ENCODE results near the gene HOXD3. TPM values are rescaled to one million over a fixed set of nuclear protein-coding genes. Genes with fewer than 3 reads are reported as not detected.

Gene HOXD3
- total and polyA plus RNA-seq, 4 donors: 0.07 to 2.5 (median 0.64) TPM

DNA sequence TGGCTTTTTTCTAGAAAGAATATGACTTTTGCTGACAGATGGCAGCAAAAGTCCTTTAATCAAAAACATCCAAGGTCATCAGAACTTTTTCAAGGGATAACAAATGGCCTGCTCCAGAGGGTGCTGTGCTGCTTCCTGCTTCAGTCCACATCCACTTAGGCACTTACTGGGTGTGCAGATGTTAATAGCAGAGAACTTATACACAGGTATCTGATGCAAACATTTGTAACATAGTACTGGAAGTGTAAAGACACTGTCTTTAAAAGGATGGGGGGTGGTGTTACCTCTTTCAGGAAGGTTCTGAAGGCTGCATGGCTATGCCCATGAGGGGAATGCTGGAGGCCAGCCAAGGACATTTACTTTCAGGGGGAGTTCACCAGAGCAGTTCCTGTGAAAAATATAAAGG lies 22.1 kb upstream of the HOXD3 start:
- no peak overlapping the region for H3K9ac ChIP-seq (ENCODE audit: insufficient read depth in 1 of 2, low read length in 2 of 2)
- no peak for ATAC-seq (ENCODE audit: insufficient read depth, low FRiP score)
- H3K27me3 ChIP-seq (ENCODE audit: control insufficient read depth in 3 of 3, insufficient read depth in 3 of 3, low read length in 2 of 3): peaks cover 22 to 93% (median 93%) of the 10 kb centered on the region in 3 donors
- H3K4me1 ChIP-seq (ENCODE audit: control insufficient read depth in 5 of 5, insufficient read depth in 5 of 5, low read length in 5 of 5): peaks cover 0 to 15% (median 4%) of the 10 kb centered on the region in 5 donors
- no peak for TF ChIP-seq CTCF (IDR thresholded peaks at IDR 0.05; ENCODE audit: control extremely low read depth, extremely low read depth)
- H3K4me3 ChIP-seq: no peak overlapping the region
- DNase-seq: no peak
- no peak overlapping the region for H3K27ac ChIP-seq (ENCODE audit: low read depth in 1 of 2, low read length in 1 of 2)
- peaks cover 0 to 10% (median 0%) of the 10 kb centered on the region in 4 donors for H3K9me3 ChIP-seq (ENCODE audit: control insufficient read depth in 4 of 4, insufficient read depth in 3 of 4, low read length in 3 of 4)
- no peaks in the 10 kb centered on the region for H3K36me3 ChIP-seq (ENCODE audit: control insufficient read depth in 4 of 4, insufficient read depth in 4 of 4, low read length in 4 of 4)

GRCh38 chr2:176136374-176137251 lies 20.5 kb upstream of the HOXD3 start:
- DNase-seq (no peak), ATAC-seq (ENCODE audit: insufficient read depth, low FRiP score) (no peak)
- no peaks in the 10 kb centered on the region for H3K36me3 ChIP-seq (ENCODE audit: control insufficient read depth in 4 of 4, insufficient read depth in 4 of 4, low read length in 4 of 4)
- TF ChIP-seq CTCF (IDR thresholded peaks at IDR 0.05; ENCODE audit: control extremely low read depth, extremely low read depth): no peak
- H3K9me3 ChIP-seq (ENCODE audit: control insufficient read depth in 4 of 4, insufficient read depth in 3 of 4, low read length in 3 of 4): peaks cover 0 to 10% (median 0%) of the 10 kb centered on the region in 4 donors
- no peak overlapping the region for H3K4me3 ChIP-seq
- H3K27me3 ChIP-seq (ENCODE audit: control insufficient read depth in 3 of 3, insufficient read depth in 3 of 3, low read length in 2 of 3): peaks cover 19 to 94% (median 93%) of the 10 kb centered on the region in 3 donors
- peaks cover 0 to 15% (median 4%) of the 10 kb centered on the region in 5 donors for H3K4me1 ChIP-seq (ENCODE audit: control insufficient read depth in 5 of 5, insufficient read depth in 5 of 5, low read length in 5 of 5)
- WGBS, 2 donors: 4 to 5% methylated on average over 67 to 71 of the region's 71 CpGs
- H3K27ac ChIP-seq (ENCODE audit: low read depth in 1 of 2, low read length in 1 of 2): no peak overlapping the region
- H3K9ac ChIP-seq (ENCODE audit: insufficient read depth in 1 of 2, low read length in 2 of 2): no peak overlapping the region

GRCh38 chr2:176137252-176137580 lies 19.9 kb upstream of the HOXD3 start:
- no peak overlapping the region for H3K9ac ChIP-seq (ENCODE audit: insufficient read depth in 1 of 2, low read length in 2 of 2)
- peaks cover 0 to 10% (median 0%) of the 10 kb centered on the region in 4 donors for H3K9me3 ChIP-seq (ENCODE audit: control insufficient read depth in 4 of 4, insufficient read depth in 3 of 4, low read length in 3 of 4)
- DNase-seq (no peak), ATAC-seq (ENCODE audit: insufficient read depth, low FRiP score) (no peak)
- TF ChIP-seq CTCF (IDR thresholded peaks at IDR 0.05; ENCODE audit: control extremely low read depth, extremely low read depth): no peak
- H3K27me3 ChIP-seq (ENCODE audit: control insufficient read depth in 3 of 3, insufficient read depth in 3 of 3, low read length in 2 of 3): peaks cover 19 to 94% (median 93%) of the 10 kb centered on the region in 3 donors
- no peak overlapping the region for H3K27ac ChIP-seq (ENCODE audit: low read depth in 1 of 2, low read length in 1 of 2)
- peaks cover 0 to 15% (median 4%) of the 10 kb centered on the region in 5 donors for H3K4me1 ChIP-seq (ENCODE audit: control insufficient read depth in 5 of 5, insufficient read depth in 5 of 5, low read length in 5 of 5)
- whole genome bisulfite sequencing, 2 donors: 22 to 23% methylated on average over 2 of the region's 2 CpGs
- no peaks in the 10 kb centered on the region for H3K36me3 ChIP-seq (ENCODE audit: control insufficient read depth in 4 of 4, insufficient read depth in 4 of 4, low read length in 4 of 4)
- no peak overlapping the region for H3K4me3 ChIP-seq

Measured in lung (tissue), 12 donors.